Measurements from ENCODE around the gene NR6A1. TPM values are rescaled to one million over a fixed set of nuclear protein-coding genes. Genes with fewer than 3 reads are reported as not detected.

Gene NR6A1
- total and polyA plus RNA-seq, 9 donors, result 0.29 to 1.7 (median 1.00) TPM

GRCh38 chr9:124551472-124552272 lies 219.4 kb downstream of the NR6A1 start:
- no peak overlapping the region for H3K27ac ChIP-seq
- H3K4me3 ChIP-seq, result no peak overlapping the region
- no peaks in the 10 kb centered on the region for H3K4me1 ChIP-seq (ENCODE audit: insufficient read depth)
- intact Hi-C loops (cut with DNase I), result no loop called here
- H3K36me3 ChIP-seq, result no peaks in the 10 kb centered on the region
- TF ChIP-seq EP300 (IDR thresholded peaks at IDR 0.05) (no peak), CTCF (IDR thresholded peaks at IDR 0.05) (no peak), POLR2A (IDR thresholded peaks at IDR 0.05) (no peak)
- WGBS, 3 donors, result 6 to 25% (median 9%) methylated on average over 4 of the region's 4 CpGs
- no peaks in the 10 kb centered on the region for H3K27me3 ChIP-seq
- peak in 1 of 5 donors; percentile 31 for DNase-seq
- H3K9me3 ChIP-seq, result no peaks in the 10 kb centered on the region

- no peak for DNase-seq
Measured at GRCh38 chr9:124550072-124550471, 221.0 kb downstream of the NR6A1 start.

GRCh38 chr9:124549016-124549415 lies 222.1 kb downstream of the NR6A1 start:
- H3K36me3 ChIP-seq, result no peaks in the 10 kb centered on the region
- no peaks in the 10 kb centered on the region for H3K4me1 ChIP-seq (ENCODE audit: insufficient read depth)
- no peak overlapping the region for H3K4me3 ChIP-seq
- WGBS, 3 donors, result 33 to 39% (median 37%) methylated on average over 1 of the region's 1 CpG
- DNase-seq, result no peak
- no peaks in the 10 kb centered on the region for H3K27me3 ChIP-seq
- intact Hi-C loops (cut with DNase I), result no loop called here
- TF ChIP-seq CTCF (IDR thresholded peaks at IDR 0.05) (no peak), POLR2A (IDR thresholded peaks at IDR 0.05) (no peak), EP300 (IDR thresholded peaks at IDR 0.05) (no peak)
- H3K27ac ChIP-seq, result no peak overlapping the region
- no peaks in the 10 kb centered on the region for H3K9me3 ChIP-seq

More at GRCh38 chr9:124550072-124550471, 221.0 kb downstream of the NR6A1 start:
- WGBS, 3 donors, result 90 to 96% (median 93%) methylated on average over 2 of the region's 2 CpGs
- Histone ChIP-seq H3K9me3 (no peaks in the 10 kb centered on the region), H3K36me3 (no peaks in the 10 kb centered on the region), H3K27ac (no peak overlapping the region), H3K4me3 (no peak overlapping the region), H3K4me1 (ENCODE audit: insufficient read depth) (no peaks in the 10 kb centered on the region), H3K27me3 (no peaks in the 10 kb centered on the region)
- intact Hi-C loops (cut with DNase I), result no loop called here
- TF ChIP-seq EP300 (IDR thresholded peaks at IDR 0.05), result no peak
- TF ChIP-seq CTCF (IDR thresholded peaks at IDR 0.05), result no peak

GRCh38 chr9:124544535-124544934 lies 226.6 kb downstream of the NR6A1 start:
- Histone ChIP-seq H3K4me1 (ENCODE audit: insufficient read depth) (no peaks in the 10 kb centered on the region), H3K4me3 (no peak overlapping the region), H3K27me3 (no peaks in the 10 kb centered on the region), H3K36me3 (no peaks in the 10 kb centered on the region), H3K9me3 (no peaks in the 10 kb centered on the region), H3K27ac (no peak overlapping the region)
- WGBS, 3 donors, result 96 to 97% (median 96%) methylated on average over 2 of the region's 2 CpGs
- intact Hi-C loops (cut with DNase I), result no loop called here
- no peak for DNase-seq
- TF ChIP-seq CTCF (IDR thresholded peaks at IDR 0.05) (no peak), POLR2A (IDR thresholded peaks at IDR 0.05) (no peak), EP300 (IDR thresholded peaks at IDR 0.05) (no peak)

All from ovary (tissue), 9 donors.